GM04503 (cell line): ENCODE data around the gene PDE6A.

Source experiments
- DNase-seq: peaks from one replicate; pipeline ENCODE4 v3.0.0-alpha.2; 2012; ENCODE audit warnings: low read depth

PDE6A gene

DNA sequence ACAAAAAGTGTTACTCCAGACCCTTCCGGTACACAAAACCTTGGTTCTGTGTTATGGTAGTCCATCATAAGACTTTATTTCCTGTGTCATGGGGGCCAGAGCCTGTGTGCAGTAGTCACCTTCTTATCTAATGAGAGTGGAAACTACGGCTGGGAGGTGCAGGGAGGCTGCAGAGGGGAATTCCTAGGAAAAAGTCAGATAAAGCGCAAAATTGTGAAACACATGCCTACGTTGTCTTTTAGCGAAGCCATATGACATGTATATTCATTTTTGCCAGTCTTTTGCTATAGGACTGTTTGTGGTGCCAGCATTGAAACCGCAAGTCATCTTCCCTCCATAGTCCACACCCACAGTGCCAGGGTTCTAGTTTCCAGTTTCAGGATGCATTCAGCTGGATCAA is 133.7 kb downstream of the PDE6A start:
- no peak for DNase-seq

- no peak for DNase-seq
These were observed 134.5 kb downstream of the PDE6A start for GRCh38 chr5:149809931-149810691.

GRCh38 chr5:149808264-149808982 is 136.2 kb downstream of the PDE6A start:
- no peak for DNase-seq
